Subcutaneous abdominal adipose tissue (tissue), 5 donors: Measurements from ENCODE around the gene NUBPL.
"Not testable (repeated sequence)": the region's sequence is repeated elsewhere in the genome, so short reads cannot be mapped to it uniquely, and the experiment has no call there.

Experiments
- H3K27ac ChIP-seq: one replicate; pipeline ENCODE4 v1.7.0; 2013; ENCODE audit warnings: low read depth, mild to moderate bottlenecking, inconsistent platforms, low read length, moderate library complexity
- H3K27me3 ChIP-seq, 5 donors: one replicate each; pipeline ENCODE4 v1.7.0; 2013; ENCODE audit warnings: low read length in 5 of 5, inconsistent platforms in 1 of 5; ENCODE audit not compliant: control insufficient read depth in 5 of 5, insufficient read depth in 4 of 5
- H3K36me3 ChIP-seq, 5 donors: one replicate each; pipeline ENCODE4 v1.7.0; 2013; ENCODE audit warnings: low read length in 5 of 5; ENCODE audit not compliant: control insufficient read depth in 5 of 5, insufficient read depth in 5 of 5
- H3K4me1 ChIP-seq, 5 donors: one replicate each; pipeline ENCODE4 v1.7.0; 2013; ENCODE audit warnings: low read length in 5 of 5, mild to moderate bottlenecking in 3 of 5, moderate library complexity in 1 of 5; ENCODE audit not compliant: control insufficient read depth in 5 of 5, insufficient read depth in 5 of 5
- H3K4me3 ChIP-seq, 5 donors: one replicate each; pipeline ENCODE4 v1.7.0; 2013; ENCODE audit warnings: low read length in 5 of 5, low read depth in 1 of 5
- H3K9ac ChIP-seq, 5 donors: one replicate each; pipeline ENCODE4 v1.7.0; 2013; ENCODE audit warnings: low read length in 5 of 5, mild to moderate bottlenecking in 4 of 5, moderate library complexity in 3 of 5
- H3K9me3 ChIP-seq, 5 donors: one replicate each; pipeline ENCODE4 v1.7.0; 2013; ENCODE audit warnings: low read length in 5 of 5; ENCODE audit not compliant: control insufficient read depth in 5 of 5
- donor health status: healthy.
- donor health status: healthy.
- donor health status: healthy.
- donor health status: healthy.
- donor health status: healthy.

NUBPL gene

DNA sequence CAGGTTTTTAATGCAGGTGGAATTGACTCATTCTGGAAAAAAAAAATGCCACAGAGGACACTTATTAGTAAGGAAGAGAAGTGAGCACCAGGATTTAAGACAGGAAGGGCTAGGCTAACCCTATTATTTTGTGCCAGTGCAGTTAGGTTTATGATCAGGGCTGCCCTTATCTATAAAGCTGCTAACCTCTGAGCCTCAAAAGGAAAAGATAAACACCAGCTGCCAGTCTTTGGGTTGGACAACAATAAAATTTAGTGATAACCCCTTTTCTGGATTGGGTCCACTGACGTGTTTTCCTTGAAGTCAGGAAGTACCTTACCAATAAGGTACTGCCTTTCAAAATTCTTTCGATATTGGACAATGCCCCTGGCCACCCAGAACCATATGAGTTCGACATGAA is 128.9 kb downstream of the NUBPL start:
- Histone ChIP-seq H3K4me3 (no peak overlapping the region), H3K9me3 (no peaks in the 10 kb centered on the region), H3K27ac (no peak overlapping the region)

DNA sequence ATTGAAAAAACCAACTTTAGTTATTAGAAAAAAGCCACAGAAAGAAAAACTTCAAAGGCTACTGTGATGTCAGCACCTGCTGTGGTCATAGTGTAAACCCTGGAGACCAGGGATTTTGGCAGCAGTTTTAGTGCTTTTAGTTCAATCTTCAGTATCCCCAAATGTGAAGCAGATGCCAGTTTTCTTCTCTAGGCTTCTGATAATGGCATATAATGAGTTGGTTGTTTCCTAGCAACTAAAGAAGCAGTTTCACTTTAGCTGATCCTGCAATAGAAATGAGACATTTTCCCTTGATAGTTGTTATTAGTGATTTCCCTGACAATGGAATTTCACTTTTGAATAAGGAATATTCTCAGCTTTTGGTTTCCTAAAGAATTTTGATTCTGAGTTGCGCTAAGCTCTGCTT is 131.2 kb downstream of the NUBPL start:
- H3K4me3 ChIP-seq = peak overlapping the region in 2 of 5 donors; percentile 18
- peaks cover 0 to 2% (median 0%) of the 10 kb centered on the region in 5 donors for H3K36me3 ChIP-seq
- peak overlapping the region in 1 of 5 donors; percentile 23 for H3K9ac ChIP-seq
- no peaks in the 10 kb centered on the region for H3K27me3 ChIP-seq
- H3K9me3 ChIP-seq = no peaks in the 10 kb centered on the region
- no peak overlapping the region for H3K27ac ChIP-seq
- peaks cover 0 to 7% (median 4%) of the 10 kb centered on the region in 5 donors for H3K4me1 ChIP-seq

More for the DNA sequence above, 128.9 kb downstream of the NUBPL start:
- no peaks in the 10 kb centered on the region for H3K27me3 ChIP-seq
- H3K9ac ChIP-seq = no peak overlapping the region
- no peaks in the 10 kb centered on the region for H3K36me3 ChIP-seq
- H3K4me1 ChIP-seq = peaks cover 0 to 7% (median 4%) of the 10 kb centered on the region in 5 donors

DNA sequence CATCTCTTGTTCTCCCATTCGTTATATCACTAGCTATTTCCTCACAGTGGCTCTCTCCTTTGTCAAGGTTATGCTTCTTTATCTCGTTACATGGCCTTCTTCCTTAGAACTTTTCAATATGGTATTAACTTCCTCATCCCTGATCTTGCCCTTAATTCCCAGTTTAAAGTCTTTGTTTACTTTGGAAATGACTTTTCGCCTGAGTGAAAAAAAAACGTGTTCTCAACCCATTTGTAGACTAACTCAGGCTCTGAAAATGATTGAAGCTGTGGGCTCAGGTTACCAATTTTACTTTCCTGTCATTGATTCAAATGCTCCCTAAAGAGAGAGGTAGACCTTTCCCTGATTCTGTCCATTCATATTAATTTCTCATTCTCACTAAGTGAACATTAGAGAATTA is 135.2 kb downstream of the NUBPL start:
- Histone ChIP-seq H3K36me3 (peaks cover 0 to 2% (median 0%) of the 10 kb centered on the region in 5 donors), H3K27me3 (no peaks in the 10 kb centered on the region), H3K4me3 (no peak overlapping the region), H3K4me1 (peaks cover 0 to 7% (median 4%) of the 10 kb centered on the region in 5 donors), H3K27ac (no peak overlapping the region), H3K9me3 (no peaks in the 10 kb centered on the region), H3K9ac (no peak overlapping the region)

GRCh38 chr14:31699809-31700208 is 138.6 kb downstream of the NUBPL start:
- H3K36me3 ChIP-seq = peaks cover 0 to 7% (median 2%) of the 10 kb centered on the region in 5 donors
- H3K9me3 ChIP-seq = no peaks in the 10 kb centered on the region
- H3K9ac ChIP-seq = no peak overlapping the region
- no peak overlapping the region for H3K4me3 ChIP-seq
- no peaks in the 10 kb centered on the region for H3K4me1 ChIP-seq
- H3K27ac ChIP-seq = no peak overlapping the region
- no peaks in the 10 kb centered on the region for H3K27me3 ChIP-seq

DNA sequence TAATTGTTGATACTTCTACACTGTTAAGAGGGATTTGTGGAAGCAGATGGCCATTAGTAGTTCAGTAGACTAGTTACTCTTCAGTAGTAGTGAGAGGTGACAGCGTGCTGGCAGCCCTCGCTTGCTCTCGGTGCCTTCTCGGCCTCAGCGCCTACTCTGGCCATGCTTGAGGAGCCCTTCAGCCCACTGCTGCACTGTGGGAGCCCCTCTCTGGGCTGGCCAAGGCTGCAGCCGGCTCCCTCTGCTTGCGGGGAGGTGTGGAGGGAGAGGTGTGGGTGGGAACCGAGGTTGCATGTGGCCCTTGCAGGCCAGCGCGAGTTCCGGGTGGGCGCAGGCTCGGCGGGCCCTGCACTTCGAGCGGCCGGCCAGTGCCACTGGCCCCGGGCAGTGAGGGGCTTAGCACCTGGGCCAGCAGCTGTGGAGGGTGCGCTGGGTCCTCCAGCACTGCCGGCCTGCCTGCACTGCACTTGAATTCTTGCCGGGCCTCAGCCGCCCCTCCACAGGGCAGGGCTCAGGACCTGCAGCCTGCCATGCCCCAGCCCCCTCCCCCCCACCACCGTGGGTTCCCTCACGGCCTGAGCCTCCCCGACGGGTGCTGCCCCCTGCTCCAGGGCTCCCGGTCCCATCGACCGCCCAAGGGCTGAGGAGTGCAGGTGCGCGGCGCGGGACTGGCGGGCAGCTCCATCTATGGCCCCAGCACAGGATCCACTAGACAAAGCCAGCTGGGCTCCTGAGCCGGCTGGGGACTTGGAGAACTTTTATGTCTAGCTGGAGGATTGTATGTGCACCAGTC is 139.3 kb downstream of the NUBPL start:
- H3K9me3 ChIP-seq = no peaks in the 10 kb centered on the region
- no peaks in the 10 kb centered on the region for H3K27me3 ChIP-seq
- H3K36me3 ChIP-seq = peaks cover 2 to 10% (median 3%) of the 10 kb centered on the region in 5 donors
- H3K9ac ChIP-seq = no peak overlapping the region
- H3K4me3 ChIP-seq = no peak overlapping the region
- H3K27ac ChIP-seq = no peak overlapping the region
- no peaks in the 10 kb centered on the region for H3K4me1 ChIP-seq

GRCh38 chr14:31702130-31702529 is 140.9 kb downstream of the NUBPL start:
- Histone ChIP-seq H3K9ac (no peak overlapping the region), H3K9me3 (no peaks in the 10 kb centered on the region), H3K4me3 (no peak overlapping the region), H3K36me3 (peaks cover 0 to 14% (median 4%) of the 10 kb centered on the region in 5 donors), H3K27me3 (no peaks in the 10 kb centered on the region), H3K4me1 (no peaks in the 10 kb centered on the region), H3K27ac (no peak overlapping the region)

DNA sequence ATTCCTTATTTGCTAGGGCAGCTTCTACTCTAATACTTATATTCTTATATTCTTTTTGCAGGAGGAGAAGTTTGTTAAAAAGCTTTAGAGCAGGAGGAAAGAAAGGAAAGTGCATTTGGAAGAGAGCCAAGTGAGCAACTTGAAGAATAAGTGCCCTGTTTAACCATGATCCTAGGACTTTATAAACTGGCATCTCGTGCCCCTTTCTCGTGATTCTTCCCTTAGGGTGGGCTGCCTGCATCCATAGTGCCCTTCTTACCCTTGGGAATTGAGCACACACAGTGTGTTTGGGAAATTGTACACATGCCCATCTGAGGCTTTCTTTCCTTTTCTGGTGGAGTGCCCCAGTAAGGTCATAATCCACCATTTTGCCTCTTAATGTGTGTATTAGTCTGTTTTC is 141.9 kb downstream of the NUBPL start:
- Histone ChIP-seq H3K9me3 (no peaks in the 10 kb centered on the region), H3K36me3 (peaks cover 0 to 14% (median 4%) of the 10 kb centered on the region in 5 donors), H3K4me1 (no peaks in the 10 kb centered on the region), H3K4me3 (no peak overlapping the region), H3K27ac (no peak overlapping the region), H3K27me3 (no peaks in the 10 kb centered on the region), H3K9ac (no peak overlapping the region)

DNA sequence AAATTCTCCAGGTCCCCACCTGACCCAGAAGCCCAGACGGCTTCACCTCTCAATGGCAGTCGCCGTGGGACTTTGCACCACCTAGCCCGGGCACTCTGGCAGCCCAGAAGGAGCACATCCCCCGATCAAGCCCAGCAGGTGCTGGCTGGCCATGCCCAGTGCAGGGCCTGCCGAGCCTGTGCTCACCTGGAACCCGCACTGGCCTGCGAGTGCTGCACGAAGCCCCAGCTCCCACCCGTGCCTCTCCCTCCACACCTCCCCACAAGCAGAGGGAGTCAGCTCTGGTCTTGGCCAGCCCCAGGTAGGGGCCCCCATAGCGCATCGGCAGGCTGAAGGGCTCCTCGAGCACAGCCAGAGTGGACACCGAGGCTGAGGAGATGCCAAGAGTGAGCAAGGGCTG is 144.5 kb downstream of the NUBPL start:
- Histone ChIP-seq H3K9ac (no peak overlapping the region), H3K4me3 (no peak overlapping the region), H3K9me3 (no peaks in the 10 kb centered on the region), H3K36me3 (peaks cover 0 to 14% (median 6%) of the 10 kb centered on the region in 5 donors), H3K4me1 (no peaks in the 10 kb centered on the region), H3K27ac (no peak overlapping the region), H3K27me3 (no peaks in the 10 kb centered on the region)

GRCh38 chr14:31708661-31709060 is 147.5 kb downstream of the NUBPL start:
- H3K4me3 ChIP-seq, H3K27ac ChIP-seq, H3K9ac ChIP-seq, H3K27me3 ChIP-seq, H3K9me3 ChIP-seq, H3K4me1 ChIP-seq: not testable (repeated sequence)
- peaks cover 0 to 11% (median 6%) of the 10 kb centered on the region in 5 donors for H3K36me3 ChIP-seq

DNA sequence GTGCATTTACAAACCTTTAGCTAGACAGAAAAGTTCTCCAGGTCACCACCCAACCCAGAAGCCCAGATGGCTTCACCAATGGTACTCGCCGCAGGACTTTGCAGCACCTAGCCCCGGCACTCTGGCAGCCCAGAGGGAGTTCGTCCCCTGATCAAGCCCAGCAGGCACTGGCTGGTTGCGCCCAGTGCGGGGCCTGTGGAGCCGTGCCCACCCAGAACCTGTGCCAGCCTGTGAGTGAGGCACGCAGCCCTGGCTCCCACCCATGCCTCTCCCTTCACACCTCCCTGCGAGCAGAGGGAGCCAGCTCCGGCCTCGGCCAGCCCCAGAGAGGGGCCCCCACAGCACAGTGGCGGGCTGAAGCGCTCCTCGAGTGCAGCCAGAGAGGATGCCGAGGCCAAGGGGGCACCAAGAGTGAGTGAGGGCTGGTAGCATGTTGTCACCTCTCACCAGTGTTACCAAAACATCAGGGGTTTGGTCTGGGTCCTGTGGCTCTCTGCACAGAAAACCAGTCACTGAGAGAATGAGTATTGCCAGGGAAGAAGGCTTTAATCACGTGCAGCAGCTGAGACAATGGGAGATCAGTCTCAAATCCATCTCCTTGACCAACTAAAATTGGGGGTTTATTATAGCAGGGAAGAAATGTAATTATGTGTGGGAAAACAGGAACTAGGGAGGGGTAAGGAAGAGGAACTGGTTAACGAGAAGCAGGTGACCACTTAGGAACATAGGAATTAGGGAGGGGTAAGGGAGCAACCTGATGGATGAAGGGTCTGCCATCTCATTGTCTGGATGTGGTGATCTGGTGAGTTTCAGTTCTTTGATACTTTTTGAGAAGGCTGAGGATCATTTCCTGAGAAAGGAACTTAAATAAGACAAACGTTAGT is 151.3 kb downstream of the NUBPL start:
- H3K4me1 ChIP-seq = peaks cover 0 to 6% (median 0%) of the 10 kb centered on the region in 5 donors
- H3K4me3 ChIP-seq = no peak overlapping the region
- no peaks in the 10 kb centered on the region for H3K9me3 ChIP-seq
- peaks cover 0 to 2% (median 0%) of the 10 kb centered on the region in 5 donors for H3K36me3 ChIP-seq
- no peak overlapping the region for H3K27ac ChIP-seq
- H3K27me3 ChIP-seq = no peaks in the 10 kb centered on the region
- no peak overlapping the region for H3K9ac ChIP-seq
